CD14-positive monocyte (primary cell): Measurements from ENCODE around the gene CD69. TPM values are rescaled to one million over a fixed set of nuclear protein-coding genes. Genes with fewer than 3 reads are reported as not detected.

Source experiments
- DNase-seq, 3 donors: peaks; one replicate each; pipeline ENCODE4 v3.0.0-alpha.2; 2011 to 2022
- H2AFZ ChIP-seq: 2 replicates; pipeline ENCODE4 v1.6.0; 2012; ENCODE audit warnings: mild to moderate bottlenecking, low read depth, low read length, inconsistent platforms; ENCODE audit not compliant: insufficient read depth, poor library complexity, severe bottlenecking
- H3K27ac ChIP-seq, 2 donors: 1 replicate in 1 of 2; 2 replicates in 1 of 2; pipeline ENCODE4 v1.5.1; 2012 to 2013; ENCODE audit warnings: low read length in 2 of 2, control low read depth in 1 of 2, inconsistent platforms in 1 of 2, low read depth in 1 of 2, mild to moderate bottlenecking in 1 of 2
- H3K27me3 ChIP-seq, 2 donors: one replicate each; pipeline versions ENCODE4 v1.6.0 to v1.6.1; 2011 to 2013; ENCODE audit warnings: low read length in 2 of 2; ENCODE audit not compliant: control insufficient read depth in 2 of 2, insufficient read depth in 2 of 2
- H3K36me3 ChIP-seq, 2 donors: replicated peaks in 1 of 2; 1 replicate in 1 of 2; 2 replicates in 1 of 2; pipeline versions ENCODE4 v1.5.1 to v1.6.1; 2012 to 2013; ENCODE audit warnings: low read length in 2 of 2, control low read depth in 1 of 2, inconsistent platforms in 1 of 2, mild to moderate bottlenecking in 1 of 2; ENCODE audit not compliant: insufficient read depth in 2 of 2, control insufficient read depth in 1 of 2
- H3K4me1 ChIP-seq, 2 donors: 1 replicate in 1 of 2; 2 replicates in 1 of 2; pipeline versions ENCODE4 v1.5.1 to v1.6.1; 2012 to 2013; ENCODE audit warnings: low read length in 2 of 2, control low read depth in 1 of 2, inconsistent platforms in 1 of 2, mild to moderate bottlenecking in 1 of 2, moderate library complexity in 1 of 2; ENCODE audit not compliant: insufficient read depth in 2 of 2, control insufficient read depth in 1 of 2
- H3K4me2 ChIP-seq: replicated peaks from 2 replicates; pipeline ENCODE3; 2012; ENCODE audit warnings: low read length, moderate library complexity, mild to moderate bottlenecking; ENCODE audit not compliant: poor library complexity, severe bottlenecking; ENCODE audit errors: extremely low read depth
- H3K4me3 ChIP-seq, 3 experiments: fragments of 200-600 bp in 1 of 3; sonication (generic) in 1 of 3; replicated peaks in 1 of 3; 1 replicate in 2 of 3; 2 replicates in 1 of 3; pipeline ENCODE4 v1.5.1; 2011 to 2013; ENCODE audit warnings: low read length in 3 of 3, mild to moderate bottlenecking in 3 of 3, control low read depth in 2 of 3, low read depth in 2 of 3, inconsistent platforms in 1 of 3, moderate library complexity in 1 of 3
- H3K79me2 ChIP-seq: 2 replicates; pipeline ENCODE4 v1.6.0; 2012; ENCODE audit warnings: mild to moderate bottlenecking, control low read depth, inconsistent platforms, low read length, moderate library complexity; ENCODE audit not compliant: insufficient read depth
- H3K9ac ChIP-seq: 2 replicates; pipeline ENCODE4 v1.6.0; 2017; ENCODE audit warnings: low read length, mild to moderate bottlenecking; ENCODE audit not compliant: insufficient read depth, poor library complexity, severe bottlenecking
- H3K9me3 ChIP-seq, 2 donors: replicated peaks in 1 of 2; 1 replicate in 1 of 2; 2 replicates in 1 of 2; pipeline versions ENCODE4 v1.5.1 to v1.6.1; 2012 to 2013; ENCODE audit warnings: low read length in 2 of 2, control low read depth in 1 of 2; ENCODE audit not compliant: control insufficient read depth in 1 of 2, insufficient read depth in 1 of 2
- H4K20me1 ChIP-seq: 2 replicates; pipeline ENCODE4 v1.6.0; 2012; ENCODE audit warnings: mild to moderate bottlenecking, low read length, control low read depth, moderate library complexity; ENCODE audit not compliant: insufficient read depth
- H3K27ac Mint-ChIP-seq, 7 donors: one replicate each; pipeline ENCODE4 v1.8.0; 2020; ENCODE audit warnings: mild to moderate bottlenecking in 7 of 7, mixed read lengths in 7 of 7, moderate library complexity in 6 of 7, inconsistent platforms in 2 of 7
- H3K27me3 Mint-ChIP-seq, 3 donors: one replicate each; pipeline ENCODE4 v1.8.0; 2021 to 2022; ENCODE audit warnings: low read depth in 3 of 3, mild to moderate bottlenecking in 3 of 3, mixed read lengths in 3 of 3, moderate library complexity in 3 of 3, inconsistent platforms in 1 of 3
- H3K36me3 Mint-ChIP-seq, 2 donors: one replicate each; pipeline ENCODE4 v1.8.0; 2020; ENCODE audit warnings: mixed read lengths in 2 of 2, inconsistent platforms in 1 of 2, mild to moderate bottlenecking in 1 of 2
- H3K4me1 Mint-ChIP-seq: one replicate; pipeline ENCODE4 v1.8.0; 2020; ENCODE audit warnings: mild to moderate bottlenecking, mixed read lengths
- H3K4me3 Mint-ChIP-seq, 2 donors: one replicate each; pipeline ENCODE4 v1.8.0; 2020; ENCODE audit warnings: mild to moderate bottlenecking in 2 of 2, mixed read lengths in 2 of 2, moderate library complexity in 1 of 2
- H3K9me3 Mint-ChIP-seq, 7 donors: one replicate each; pipeline ENCODE4 v1.8.0; 2020 to 2022; ENCODE audit warnings: mixed read lengths in 7 of 7, mild to moderate bottlenecking in 6 of 7, moderate library complexity in 6 of 7, inconsistent platforms in 2 of 7
- WGBS: methylation state at CpG from one replicate; pipeline ENCODE4 v1.1.5; 2013; ENCODE audit warnings: missing lambda C conversion rate; ENCODE audit not compliant: insufficient coverage; 5-methylcytosine and 5-hydroxymethylcytosine counted together
- intact Hi-C, 2 donors: fragments of 100-400 bp; cut with micrococcal nuclease; formaldehyde crosslinking; loops; one replicate each; pipeline versions ENCODE4 v1.15.0 to v1.15.1; 2023
- polyA plus RNA-seq, 3 donors: library from polyadenylated mRNA; depleted of rRNA in 1 of 3; unstranded in 2 of 3; stranded (reverse) in 1 of 3; fragments of 300-500 nt in 2 of 3; fragments of >200 nt in 1 of 3; fragmentation: Illumina TruSeq in 2 of 3; gene quantifications; 1 replicate in 2 of 3; 2 replicates in 1 of 3; pipeline ENCODE4 v1.2.3, GENCODE V29; 2012 to 2021
- TF ChIP-seq, protein P1 (sequence below): fragments of 200-600 bp; IDR thresholded peaks from one replicate; pipeline ENCODE4 v1.8.0; 2022; ENCODE audit warnings: antibody characterized with exemption, mild to moderate bottlenecking

The CD69 gene
- polyA plus RNA-seq, 3 donors: 5.8 to 12.4 (median 6.0) TPM

DNA sequence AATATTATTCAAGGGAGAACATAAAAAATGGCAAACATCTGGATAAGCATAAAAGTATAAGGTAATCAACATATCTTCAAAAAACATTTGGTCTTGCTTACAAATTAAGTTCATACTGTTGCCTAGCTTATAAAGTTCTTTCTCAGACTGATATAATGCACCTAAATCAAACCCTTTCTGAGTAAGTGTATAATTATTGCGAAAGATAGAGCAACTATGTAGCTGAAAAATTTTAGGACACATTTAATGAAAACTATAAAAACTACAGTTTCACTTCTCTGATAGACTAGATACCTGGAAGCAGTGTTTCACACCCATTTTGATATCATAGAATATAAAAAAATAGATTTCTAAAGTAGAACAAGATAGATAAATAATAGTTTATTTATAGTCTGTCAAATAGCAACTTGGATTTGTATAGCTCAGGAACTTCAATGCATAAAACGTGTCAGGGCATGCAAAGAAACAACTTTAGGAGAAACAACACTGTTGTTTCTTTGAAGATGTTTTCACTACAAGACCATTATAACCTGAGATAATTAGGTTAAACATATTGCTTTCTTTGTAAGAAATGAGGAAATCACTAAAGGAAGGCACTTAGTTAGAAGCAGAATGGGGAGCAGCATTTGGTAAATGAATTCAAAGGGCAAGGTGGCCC, 35.4 kb downstream of the CD69 start:
- H3K79me2 ChIP-seq: peaks cover 59% of the 10 kb centered on the region
- H2AFZ ChIP-seq: no peak overlapping the region
- no peaks in the 10 kb centered on the region for H3K27me3 ChIP-seq
- no CpG with 5 or more reads among the region's 2 CpGs for WGBS
- DNase-seq: no peak
- no peaks in the 10 kb centered on the region for H3K36me3 ChIP-seq
- TF ChIP-seq, protein P1, sequence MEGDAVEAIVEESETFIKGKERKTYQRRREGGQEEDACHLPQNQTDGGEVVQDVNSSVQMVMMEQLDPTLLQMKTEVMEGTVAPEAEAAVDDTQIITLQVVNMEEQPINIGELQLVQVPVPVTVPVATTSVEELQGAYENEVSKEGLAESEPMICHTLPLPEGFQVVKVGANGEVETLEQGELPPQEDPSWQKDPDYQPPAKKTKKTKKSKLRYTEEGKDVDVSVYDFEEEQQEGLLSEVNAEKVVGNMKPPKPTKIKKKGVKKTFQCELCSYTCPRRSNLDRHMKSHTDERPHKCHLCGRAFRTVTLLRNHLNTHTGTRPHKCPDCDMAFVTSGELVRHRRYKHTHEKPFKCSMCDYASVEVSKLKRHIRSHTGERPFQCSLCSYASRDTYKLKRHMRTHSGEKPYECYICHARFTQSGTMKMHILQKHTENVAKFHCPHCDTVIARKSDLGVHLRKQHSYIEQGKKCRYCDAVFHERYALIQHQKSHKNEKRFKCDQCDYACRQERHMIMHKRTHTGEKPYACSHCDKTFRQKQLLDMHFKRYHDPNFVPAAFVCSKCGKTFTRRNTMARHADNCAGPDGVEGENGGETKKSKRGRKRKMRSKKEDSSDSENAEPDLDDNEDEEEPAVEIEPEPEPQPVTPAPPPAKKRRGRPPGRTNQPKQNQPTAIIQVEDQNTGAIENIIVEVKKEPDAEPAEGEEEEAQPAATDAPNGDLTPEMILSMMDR: no peak
- no peaks in the 10 kb centered on the region for H3K9me3 ChIP-seq
- H4K20me1 ChIP-seq: no peaks in the 10 kb centered on the region
- no peak overlapping the region for H3K27ac Mint-ChIP-seq
- no peaks in the 10 kb centered on the region for H3K9me3 Mint-ChIP-seq
- intact Hi-C loops: no loop called here
- peaks cover 28% of the 10 kb centered on the region for H3K4me1 Mint-ChIP-seq
- H3K27me3 Mint-ChIP-seq: no peaks in the 10 kb centered on the region
- H3K4me2 ChIP-seq: no peak overlapping the region
- no peak overlapping the region for H3K4me3 Mint-ChIP-seq
- no peak overlapping the region for H3K27ac ChIP-seq
- H3K4me1 ChIP-seq: peaks cover 32 to 49% of the 10 kb centered on the region in 2 donors
- no peak overlapping the region for H3K4me3 ChIP-seq
- H3K36me3 Mint-ChIP-seq: peaks cover 0 to 2% of the 10 kb centered on the region in 2 donors
- no peak overlapping the region for H3K9ac ChIP-seq

DNA sequence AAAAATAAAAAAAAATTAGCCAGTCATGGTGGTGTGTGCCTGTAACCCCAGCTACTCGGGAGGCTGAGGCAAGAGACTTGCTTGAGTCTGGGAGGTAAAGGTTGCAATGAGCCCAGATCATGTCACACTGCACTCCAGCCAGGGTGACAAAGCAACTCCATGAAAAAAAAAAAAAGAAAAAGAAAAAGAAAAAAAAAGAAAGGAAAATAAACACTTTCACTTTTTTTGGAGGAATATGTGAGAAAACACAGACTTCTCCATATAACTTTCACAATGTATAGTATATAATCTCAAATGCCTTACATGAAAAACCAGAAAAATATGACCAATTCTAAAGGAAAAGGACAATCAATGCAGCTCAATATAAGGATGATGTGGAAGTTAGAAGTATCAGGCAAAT, 36.7 kb downstream of the CD69 start:
- intact Hi-C loops: no loop called here
- peak overlapping the region in 1 of 7 donors; percentile 61 for H3K27ac Mint-ChIP-seq

More for the DNA sequence above, 36.7 kb downstream of the CD69 start:
- no peak overlapping the region for H3K4me3 ChIP-seq
- Mint-ChIP-seq H3K27me3 (no peaks in the 10 kb centered on the region), H3K36me3 (peaks cover 2% of the 10 kb centered on the region in 2 donors), H3K9me3 (no peaks in the 10 kb centered on the region), H3K4me1 (peaks cover 28% of the 10 kb centered on the region), H3K4me3 (no peak overlapping the region)
- no peak for DNase-seq
- no peaks in the 10 kb centered on the region for H3K36me3 ChIP-seq
- no peaks in the 10 kb centered on the region for H3K9me3 ChIP-seq
- H2AFZ ChIP-seq: no peak overlapping the region
- H3K79me2 ChIP-seq: peaks cover 46% of the 10 kb centered on the region
- H4K20me1 ChIP-seq: no peaks in the 10 kb centered on the region
- H3K4me2 ChIP-seq: no peak overlapping the region
- no peaks in the 10 kb centered on the region for H3K27me3 ChIP-seq
- no CpG with 5 or more reads among the region's 1 CpG for WGBS
- H3K9ac ChIP-seq: no peak overlapping the region
- H3K27ac ChIP-seq: no peak overlapping the region
- TF ChIP-seq, protein P1: no peak
- H3K4me1 ChIP-seq: peaks cover 29 to 51% of the 10 kb centered on the region in 2 donors
